Occipital lobe (tissue), 2 donors: Measurements from ENCODE around the gene RNPEPL1. TPM values are rescaled to one million over a fixed set of nuclear protein-coding genes. Genes with fewer than 3 reads are reported as not detected.
"Not testable (repeated sequence)": the region's sequence is repeated elsewhere in the genome, so short reads cannot be mapped to it uniquely, and the experiment has no call there.

Experiments
- DNase-seq: peaks from one replicate; lab custom pipeline; 2025; lab: John Stamatoyannopoulos, UW
- total RNA-seq: library from RNA; depleted of rRNA; stranded (reverse); fragments of >200 nt; gene quantifications from one replicate; pipeline ENCODE4 v1.2.3, GENCODE V29; 2014

Gene RNPEPL1, protein sequence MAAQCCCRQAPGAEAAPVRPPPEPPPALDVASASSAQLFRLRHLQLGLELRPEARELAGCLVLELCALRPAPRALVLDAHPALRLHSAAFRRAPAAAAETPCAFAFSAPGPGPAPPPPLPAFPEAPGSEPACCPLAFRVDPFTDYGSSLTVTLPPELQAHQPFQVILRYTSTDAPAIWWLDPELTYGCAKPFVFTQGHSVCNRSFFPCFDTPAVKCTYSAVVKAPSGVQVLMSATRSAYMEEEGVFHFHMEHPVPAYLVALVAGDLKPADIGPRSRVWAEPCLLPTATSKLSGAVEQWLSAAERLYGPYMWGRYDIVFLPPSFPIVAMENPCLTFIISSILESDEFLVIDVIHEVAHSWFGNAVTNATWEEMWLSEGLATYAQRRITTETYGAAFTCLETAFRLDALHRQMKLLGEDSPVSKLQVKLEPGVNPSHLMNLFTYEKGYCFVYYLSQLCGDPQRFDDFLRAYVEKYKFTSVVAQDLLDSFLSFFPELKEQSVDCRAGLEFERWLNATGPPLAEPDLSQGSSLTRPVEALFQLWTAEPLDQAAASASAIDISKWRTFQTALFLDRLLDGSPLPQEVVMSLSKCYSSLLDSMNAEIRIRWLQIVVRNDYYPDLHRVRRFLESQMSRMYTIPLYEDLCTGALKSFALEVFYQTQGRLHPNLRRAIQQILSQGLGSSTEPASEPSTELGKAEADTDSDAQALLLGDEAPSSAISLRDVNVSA
- total RNA-seq, result 4.4 TPM

DNA sequence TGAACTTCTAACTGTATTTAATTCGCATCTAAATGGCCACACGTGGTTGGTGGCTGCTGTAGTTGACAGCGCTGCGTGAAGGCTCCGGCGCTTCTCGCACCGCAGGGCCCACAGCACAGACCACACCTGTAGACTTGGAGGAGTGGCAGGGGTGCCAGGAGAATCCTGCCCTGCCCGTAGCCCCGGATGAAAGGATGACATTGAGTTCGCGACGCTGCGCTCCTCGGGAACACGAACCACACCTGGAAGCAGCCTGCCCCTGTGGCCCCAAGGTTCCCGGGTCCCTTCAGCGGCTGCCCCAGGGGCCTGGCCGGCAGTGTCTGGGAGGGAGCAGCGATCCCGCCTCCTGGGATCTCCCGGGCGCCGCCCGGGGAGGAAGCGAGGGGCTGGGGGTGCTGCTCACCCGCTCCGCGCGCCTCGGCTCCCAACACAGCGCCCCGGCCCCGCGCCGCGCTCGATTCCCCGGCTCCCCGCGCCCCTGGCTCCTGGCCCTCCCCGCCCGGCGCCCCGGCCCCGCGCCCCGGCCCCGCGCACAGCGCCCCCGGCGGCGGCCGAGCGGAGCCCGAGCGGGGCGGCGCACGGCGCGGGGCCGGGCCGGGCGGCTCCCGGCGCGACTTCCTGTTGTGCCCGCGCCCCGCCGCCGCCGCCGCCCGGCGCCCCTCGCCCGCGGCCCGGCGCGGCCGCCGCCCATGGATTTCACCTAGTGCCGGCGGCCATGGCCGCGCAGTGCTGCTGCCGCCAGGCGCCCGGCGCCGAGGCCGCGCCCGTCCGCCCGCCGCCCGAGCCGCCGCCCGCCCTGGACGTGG is at the start of gene RNPEPL1:
Gene RNPEPL1, plus strand, starts transcription at position 613 of the 806 bp plus-strand sequence. Its CDS starts 103 bp downstream, at position 716.
- DNase-seq, result no peak

DNA sequence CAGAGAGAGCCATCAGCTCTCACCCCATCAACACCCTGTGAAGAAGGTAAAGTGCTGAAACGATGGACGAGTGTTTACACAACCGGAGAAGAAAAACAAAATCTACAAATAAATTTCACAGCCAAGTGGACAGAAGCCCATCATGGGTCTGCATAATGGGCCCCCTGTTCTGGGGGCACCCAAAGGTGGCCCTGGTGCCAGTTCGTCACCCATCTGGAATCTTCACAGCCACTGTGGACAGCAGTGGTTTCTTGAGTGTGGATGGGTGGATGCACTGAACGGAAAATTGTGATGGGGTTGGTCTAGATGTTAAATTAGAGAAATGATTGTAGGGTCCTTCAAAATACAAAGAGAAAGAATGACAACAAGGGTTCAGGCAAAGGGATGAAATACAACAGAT is 49.3 kb upstream of the RNPEPL1 start:
- no peak for DNase-seq

DNA sequence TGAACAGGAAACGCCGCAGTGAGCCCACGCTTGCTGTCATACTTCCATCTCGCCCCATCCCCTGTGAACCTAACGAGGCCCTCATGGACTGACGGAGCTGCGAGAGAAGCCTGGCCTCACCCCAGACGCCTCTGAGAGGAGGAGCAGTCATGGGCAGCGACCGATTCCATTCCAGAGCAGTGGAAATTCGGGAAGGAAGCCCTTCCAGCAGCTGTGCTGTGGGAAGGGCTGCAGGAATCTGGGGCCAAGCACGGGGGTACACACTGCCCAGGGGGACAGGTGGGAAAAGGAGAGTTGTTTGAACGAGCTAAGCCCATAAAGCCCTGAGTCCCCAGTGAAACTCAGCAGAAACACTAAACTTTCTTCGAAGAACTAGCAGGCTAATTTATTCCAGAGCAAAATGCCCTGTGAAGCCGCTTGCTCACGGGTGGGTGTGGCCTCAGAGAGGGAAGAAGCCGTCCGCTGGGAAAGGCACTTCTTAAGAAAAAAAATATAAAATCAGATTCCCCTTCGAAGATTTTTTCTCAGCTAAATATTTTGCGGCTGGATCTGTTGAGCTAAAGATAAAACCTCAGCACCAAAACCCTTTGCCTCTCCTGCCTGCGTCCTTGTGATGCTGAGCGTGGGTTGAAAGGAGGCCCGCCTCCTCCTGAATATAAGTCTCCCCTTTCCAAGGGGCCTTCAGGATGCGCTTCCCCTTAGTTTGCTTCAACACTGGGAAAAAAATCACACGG is 48.7 kb upstream of the RNPEPL1 start:
- DNase-seq, result no peak

DNA sequence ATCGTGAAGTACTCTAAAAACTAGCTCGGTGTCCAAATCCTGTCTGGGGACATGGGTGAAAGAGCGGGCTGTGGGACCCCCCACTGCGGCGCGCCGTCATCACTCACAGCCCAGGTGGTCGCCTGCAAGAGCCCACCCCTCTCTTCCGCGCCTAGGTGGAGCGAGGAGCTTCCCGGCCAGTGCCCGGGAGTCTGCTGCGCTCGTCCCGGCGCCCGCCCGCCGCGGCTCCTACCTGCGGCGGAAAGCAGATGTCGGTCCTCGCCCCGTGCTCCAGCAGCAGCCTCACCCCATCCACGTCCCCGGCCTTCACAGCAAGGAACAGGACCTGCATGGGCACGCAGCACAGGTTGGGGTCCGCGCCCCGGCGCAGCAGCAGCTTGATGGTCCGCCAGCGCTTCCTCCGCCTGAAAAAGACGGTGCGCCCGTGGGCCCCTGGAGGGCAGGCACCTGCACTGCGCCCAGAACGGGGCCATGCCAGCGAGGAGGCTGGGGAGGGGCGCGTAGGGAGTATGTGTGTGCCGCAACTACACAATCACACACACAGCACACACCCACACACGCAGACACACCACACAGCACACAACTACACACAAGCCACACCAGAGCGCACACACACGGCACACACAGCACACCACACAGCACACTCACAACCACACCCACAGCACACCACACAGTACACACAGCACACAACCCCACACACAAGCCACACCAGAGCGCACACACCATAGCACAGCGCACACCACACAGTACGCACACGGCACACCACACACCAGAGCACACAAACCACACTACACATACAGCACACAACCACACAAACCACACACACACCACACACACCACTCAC is 47.9 kb upstream of the RNPEPL1 start:
- no peak for DNase-seq

DNA sequence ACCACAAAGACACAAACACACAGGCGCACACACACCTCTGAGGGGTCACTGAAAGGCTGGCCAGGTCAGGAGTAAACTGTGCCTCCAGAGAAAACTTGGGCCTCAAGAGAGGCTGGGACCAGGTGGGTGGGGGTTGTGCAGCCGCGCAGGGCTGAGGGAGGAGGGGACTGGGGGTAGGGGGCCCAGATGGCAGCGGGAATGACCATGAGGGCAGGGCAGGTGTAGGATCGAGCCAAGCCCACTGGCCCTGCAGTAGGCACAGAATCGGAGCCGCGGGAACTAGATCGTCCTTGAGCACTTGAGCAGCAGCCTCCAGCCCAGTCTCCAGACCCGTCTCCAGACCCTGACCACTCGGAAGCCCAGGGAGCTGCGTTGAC is 47.3 kb upstream of the RNPEPL1 start:
- no peak for DNase-seq

DNA sequence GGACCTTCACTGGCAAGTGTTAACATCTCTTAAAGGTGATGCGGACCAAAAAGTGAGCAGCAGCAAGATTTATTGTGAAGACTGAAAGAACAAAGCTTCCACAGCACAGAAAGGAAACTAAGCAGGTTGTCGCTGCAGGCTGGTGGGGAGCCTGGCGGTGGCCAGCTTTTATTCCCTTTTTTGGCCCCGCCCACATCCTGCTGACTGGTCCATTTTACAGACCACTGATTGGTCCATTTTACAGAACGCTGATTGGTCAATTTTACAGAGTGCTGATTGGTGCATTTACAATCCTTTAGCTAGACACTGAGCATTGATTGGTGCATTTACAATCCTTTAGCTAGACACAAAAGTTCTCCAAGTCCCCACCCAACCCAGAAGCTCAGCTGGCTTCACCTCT is 46.4 kb upstream of the RNPEPL1 start:
- DNase-seq, result not testable (repeated sequence)

DNA sequence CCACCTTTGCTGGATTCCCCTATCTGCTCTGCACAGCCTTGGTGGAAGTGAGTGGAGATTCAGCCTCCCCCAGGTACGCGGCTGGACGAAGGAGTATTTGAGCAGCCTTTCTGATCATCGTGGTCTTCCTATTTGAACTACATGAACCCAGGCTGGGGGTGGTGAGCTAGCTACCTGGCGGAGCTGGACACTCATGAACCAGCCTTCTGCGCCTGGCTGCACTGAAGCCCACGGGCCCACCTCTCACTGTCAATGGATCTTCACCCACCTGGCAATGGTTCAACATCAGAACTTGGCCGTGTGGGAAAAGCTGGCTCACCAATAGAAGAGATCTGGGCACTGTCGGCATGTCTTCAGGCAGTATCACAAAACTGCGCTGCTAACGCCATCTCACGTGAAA is 45.9 kb upstream of the RNPEPL1 start:
- DNase-seq, result no peak

DNA sequence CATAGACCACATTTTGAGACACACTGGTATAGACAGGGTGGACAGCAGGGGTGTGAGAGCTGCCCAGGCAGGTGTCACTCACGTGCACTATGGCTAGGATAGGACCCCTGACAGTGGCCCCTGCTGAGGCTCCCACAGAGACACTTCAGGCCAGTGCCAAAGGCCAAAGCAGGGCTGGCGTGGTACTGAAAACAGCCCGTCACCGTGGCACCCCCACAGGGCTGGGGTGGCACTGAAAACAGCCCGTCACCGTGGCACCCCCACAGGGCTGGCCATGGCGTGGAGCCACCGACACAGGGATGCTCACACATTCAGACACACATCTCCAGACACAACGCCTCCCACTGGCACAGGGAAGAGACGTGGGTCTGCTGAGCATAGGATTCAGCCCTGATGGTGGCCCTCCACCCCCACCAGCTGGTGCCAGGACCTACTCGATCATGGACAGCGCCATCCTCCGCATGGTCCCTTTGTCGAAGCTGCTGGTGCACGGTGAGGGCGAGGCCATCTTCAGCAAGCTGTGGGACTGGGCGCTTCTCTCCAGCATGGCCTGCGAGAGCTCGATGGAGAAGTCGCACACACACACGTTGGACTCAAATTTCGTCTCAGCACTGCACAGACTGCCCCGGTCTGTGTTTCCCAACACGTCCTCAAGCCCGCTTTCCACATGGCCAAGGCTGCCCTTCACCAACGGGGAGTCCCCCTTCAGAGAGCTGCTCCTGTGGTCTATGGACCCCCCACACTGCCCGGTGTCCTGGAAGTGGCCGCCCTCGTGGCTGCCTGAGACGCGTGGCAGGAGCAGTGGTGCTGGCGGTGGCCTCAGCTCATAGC is 44.6 kb upstream of the RNPEPL1 start:
- DNase-seq, result no peak

DNA sequence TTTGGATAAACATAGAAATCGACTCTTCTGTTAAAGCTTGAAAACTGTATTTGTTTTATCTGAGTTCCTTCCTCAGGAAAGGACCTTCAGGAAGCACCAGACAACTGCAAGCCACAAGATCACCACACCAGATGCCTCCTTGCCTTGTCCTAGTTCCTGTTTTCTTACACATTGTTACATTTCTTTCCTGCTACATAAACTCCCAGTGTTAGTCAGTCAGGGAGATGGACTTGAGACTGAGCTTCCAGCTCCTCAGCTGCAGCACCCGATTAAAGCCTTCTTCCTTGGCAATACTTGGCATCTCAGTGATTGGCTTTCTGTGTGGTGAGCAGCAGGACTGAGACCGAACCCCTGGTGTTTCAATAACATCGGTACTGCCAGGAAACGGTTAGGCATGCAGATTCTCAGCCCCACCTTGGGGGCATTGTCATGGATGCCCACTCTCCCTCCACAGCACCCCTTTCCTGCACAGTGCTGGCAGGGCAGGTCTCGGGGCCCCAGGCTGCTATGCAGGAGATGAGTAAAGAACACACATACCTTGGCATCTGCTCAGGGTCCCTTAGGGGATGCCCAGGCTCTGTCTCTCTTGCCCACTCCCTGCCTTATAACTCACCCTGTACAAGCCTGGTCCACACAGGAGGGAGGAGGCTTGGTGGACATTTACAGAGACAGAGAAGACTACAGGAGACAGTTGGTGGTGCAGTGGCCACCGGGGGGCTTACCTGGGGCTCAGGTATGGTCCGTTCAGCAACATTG is 43.1 kb upstream of the RNPEPL1 start:
- DNase-seq, result no peak

DNA sequence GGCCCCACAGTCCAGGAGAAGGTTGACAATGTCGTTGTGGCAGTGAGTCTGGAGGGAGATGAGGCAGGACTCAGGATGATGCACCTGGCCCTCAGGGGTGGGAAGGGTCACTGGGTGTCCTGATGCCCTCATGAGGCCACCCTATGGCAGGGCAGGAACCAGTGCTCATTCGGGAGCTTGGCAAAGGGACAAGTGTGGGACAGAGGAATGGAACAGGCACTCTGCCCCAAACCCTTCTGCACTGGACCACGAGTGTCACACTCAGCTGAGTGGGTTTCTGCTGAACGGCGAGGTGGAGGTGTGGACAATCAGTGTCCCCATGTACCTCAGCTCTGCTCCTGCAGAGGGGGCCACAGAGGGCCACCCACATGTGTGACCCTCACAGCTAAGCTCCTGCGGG is 42.5 kb upstream of the RNPEPL1 start:
- no peak for DNase-seq

DNA sequence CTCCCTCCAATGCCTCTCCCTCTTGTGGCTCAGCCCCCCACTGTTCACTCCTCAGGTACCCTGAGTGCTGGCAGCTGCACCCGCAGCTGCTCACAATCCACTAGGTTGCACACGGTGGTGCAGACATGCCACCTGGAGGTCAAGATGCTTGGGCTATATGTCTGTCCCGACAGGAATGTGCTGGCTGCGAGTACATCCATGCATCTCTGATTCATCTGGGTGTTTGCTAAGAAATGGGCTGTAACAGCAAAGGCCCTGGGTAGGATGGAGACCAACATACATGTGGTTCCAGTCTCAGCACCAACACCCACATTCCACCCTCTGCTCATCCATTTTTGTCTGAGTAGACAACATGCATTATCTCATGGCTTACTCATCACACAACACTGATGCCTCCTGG is 41.8 kb upstream of the RNPEPL1 start:
- DNase-seq, result no peak

DNA sequence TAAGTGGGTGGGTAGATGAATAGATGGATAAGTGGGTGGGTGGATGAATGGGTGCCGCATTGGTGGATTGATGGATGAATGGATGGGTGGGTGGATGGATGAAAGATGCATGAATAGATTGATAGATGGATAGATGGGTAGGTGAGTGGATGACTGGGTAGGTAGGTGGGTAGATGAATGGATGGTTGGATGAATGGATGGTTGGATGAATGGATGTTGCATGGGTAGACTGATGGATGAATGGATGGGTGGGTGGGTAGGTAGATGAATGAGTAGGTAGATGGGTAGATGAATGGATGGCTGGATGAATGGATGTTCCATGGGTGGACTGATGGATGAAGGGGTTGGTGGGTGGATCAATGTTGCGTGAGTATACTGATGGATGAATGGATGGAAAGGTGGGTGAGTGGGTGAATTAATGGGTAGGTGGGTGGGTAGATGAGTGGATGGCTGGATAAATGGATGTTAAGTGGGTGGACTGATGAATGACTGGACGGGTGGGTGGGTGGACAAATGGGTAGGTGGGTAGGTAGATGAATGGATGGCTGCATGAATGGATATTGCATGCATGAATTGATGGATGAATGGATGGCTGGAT is 41.0 kb upstream of the RNPEPL1 start:
- no peak for DNase-seq

DNA sequence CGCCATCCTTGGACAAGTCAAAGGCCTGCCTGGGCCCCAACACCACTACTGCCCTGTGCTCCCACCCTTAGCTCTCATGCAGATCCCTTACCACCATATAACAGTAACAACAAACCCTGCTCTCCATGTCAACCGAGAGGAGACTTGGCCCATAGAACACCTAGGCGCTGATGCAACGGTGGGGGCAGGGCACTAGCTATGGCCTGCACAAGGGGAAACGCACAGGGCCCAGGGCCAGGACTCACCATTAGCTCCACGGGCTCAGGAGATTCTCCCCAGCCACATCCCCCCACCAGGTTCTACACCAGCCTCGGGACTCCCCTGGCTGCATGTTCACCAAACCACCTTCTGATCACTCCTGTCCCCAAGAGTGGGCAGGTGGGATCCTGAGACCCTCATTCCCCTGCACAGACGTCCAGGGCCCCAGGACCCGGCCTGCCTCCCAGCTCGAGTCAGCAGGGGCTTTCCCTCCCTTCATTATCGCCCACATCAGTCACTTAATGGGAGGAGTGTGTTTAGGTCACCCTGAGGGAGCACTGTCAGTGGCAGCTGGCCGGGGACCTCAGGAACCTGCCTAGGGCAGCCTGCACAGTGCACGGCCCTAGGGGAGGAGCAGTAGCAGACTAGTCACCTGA is 39.8 kb upstream of the RNPEPL1 start:
- DNase-seq, result no peak

DNA sequence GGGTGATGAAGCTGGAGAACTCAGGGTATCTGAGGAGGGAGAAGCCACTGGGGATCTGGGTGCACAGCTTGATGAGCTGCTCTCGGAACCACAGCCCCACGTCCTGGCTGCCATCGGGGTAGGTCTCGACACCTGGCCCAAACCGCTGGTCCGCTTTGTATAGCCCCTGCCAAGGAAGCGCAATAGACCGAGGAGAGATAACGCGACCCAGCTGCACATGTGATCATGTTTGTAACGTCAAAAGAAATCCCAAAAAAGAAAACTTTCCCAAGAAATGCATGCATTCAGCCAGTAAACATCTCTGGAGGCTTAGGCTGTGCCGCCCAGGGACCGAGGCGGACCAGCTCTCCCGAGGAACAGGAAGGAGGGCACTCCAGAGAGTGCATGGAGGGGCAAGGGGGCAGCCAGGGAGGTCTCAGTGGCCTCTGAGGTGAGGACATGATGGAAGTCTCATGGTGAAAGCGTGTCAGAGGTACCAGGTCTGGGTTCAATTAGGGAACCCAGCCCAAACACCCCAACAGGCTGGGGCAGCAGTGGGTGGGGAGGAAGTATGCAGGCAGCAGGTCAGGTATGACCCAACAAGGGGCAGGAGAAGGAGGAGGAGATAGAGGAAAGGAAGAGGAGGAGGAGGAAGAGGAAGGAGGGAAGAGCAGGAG is 38.8 kb upstream of the RNPEPL1 start:
- no peak for DNase-seq

DNA sequence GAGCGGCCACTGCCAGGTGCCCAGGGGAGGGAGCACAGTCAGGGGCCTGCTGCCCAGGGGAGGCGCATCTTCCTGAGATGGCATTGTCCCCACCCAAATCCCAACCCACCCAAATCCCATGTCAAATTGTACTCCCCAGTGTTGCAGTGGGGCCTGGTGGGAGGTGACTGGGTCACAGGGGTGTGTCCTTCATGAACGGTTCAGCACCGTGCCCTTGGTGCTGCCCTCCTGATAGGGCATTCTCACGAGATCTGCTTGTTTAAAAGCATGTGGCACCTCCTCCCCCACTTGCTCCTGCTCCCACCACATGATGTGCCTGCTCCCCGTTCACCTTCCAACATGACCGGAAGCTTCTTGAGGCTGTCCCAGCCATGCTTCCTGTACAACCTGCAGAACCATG is 38.1 kb upstream of the RNPEPL1 start:
- DNase-seq, result no peak

DNA sequence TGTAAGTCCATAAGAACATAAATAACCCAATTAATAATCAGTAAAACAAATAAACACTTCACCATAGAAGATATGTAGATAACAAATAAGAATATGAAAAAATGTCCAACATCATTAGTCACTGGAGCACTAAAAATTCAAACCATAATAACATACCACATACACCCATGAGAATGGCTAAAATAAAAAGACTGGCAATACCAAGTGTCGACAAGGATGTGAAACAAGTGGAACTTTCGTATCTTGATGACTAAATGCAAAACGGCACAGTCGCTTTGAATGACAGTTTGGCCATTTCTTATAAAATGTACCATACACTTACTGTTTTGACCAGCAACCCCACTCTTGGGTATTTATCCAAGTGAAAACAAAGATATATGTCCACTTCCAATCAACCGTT is 37.2 kb upstream of the RNPEPL1 start:
- DNase-seq, result no peak

DNA sequence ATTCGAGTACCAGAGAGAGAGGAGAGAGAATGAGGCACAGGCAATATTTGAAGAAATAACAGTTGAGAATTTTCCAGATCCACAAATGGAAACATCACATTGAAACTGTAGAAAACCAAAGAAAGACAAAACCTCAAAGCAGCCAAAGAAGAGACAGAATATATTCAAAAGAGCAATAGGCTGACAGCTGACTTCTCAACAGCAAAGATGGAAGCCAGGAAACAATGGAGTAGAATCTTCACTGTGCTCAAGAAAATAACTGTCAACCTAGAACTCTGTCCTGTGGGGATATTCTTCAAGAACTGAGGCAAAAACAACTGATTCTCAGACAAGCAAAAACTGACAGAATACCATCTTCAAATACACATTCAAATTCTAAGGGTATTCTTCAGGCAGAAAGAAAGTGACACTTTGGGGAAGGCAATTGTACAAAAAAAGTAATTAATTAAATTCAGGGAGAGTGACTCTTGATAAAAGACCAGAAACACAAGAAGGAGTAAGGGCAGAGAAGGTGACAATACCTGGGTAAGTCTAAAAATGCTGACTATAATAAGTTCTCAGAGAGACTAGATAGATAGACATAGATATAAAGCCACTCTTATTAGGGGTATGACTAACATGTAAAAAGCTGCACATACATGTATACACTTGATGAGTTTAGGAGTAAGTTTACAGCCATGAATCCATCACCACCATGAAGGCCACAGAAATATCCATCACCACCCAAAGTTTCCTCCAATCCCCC is 36.1 kb upstream of the RNPEPL1 start:
- no peak for DNase-seq
